Neutrophil (primary cell): ENCODE results near the gene TAF8.

Source experiments
- H3K27ac ChIP-seq: fragments of 200-600 bp; sonication (generic); 2 replicates; pipeline ENCODE4 v1.5.1; 2016; ENCODE audit warnings: mild to moderate bottlenecking, moderate library complexity
- H3K27me3 ChIP-seq: fragments of 200-600 bp; sonication (generic); 2 replicates; pipeline ENCODE4 v1.6.0; 2016; ENCODE audit warnings: mild to moderate bottlenecking
- H3K36me3 ChIP-seq: fragments of 200-600 bp; sonication (generic); 2 replicates; pipeline ENCODE4 v1.5.1; 2017
- H3K4me1 ChIP-seq, 2 experiments: fragments of 200-600 bp in 1 of 2; sonication (generic) in 1 of 2; 1 replicate in 1 of 2; 2 replicates in 1 of 2; pipeline versions ENCODE4 v1.5.1 to v1.6.1; 2013 to 2016; ENCODE audit warnings: low read depth in 1 of 2, low read length in 1 of 2, mild to moderate bottlenecking in 1 of 2, moderate library complexity in 1 of 2; ENCODE audit not compliant: control insufficient read depth in 1 of 2, insufficient read depth in 1 of 2
- H3K4me3 ChIP-seq, 2 experiments: fragments of 200-600 bp in 1 of 2; sonication (generic) in 1 of 2; 1 replicate in 1 of 2; 2 replicates in 1 of 2; pipeline ENCODE4 v1.5.1; 2013 to 2016; ENCODE audit warnings: low read depth in 1 of 2, low read length in 1 of 2, mild to moderate bottlenecking in 1 of 2, moderate library complexity in 1 of 2
- H3K9me3 ChIP-seq: fragments of 200-600 bp; sonication (generic); 2 replicates; pipeline ENCODE4 v1.5.1; 2016
- CTCF ChIP-seq: fragments of 200-600 bp; sonication (generic); IDR thresholded peaks from 2 replicates; pipeline ENCODE4 v1.5.1; 2016; ENCODE audit warnings: antibody characterized with exemption

TAF8 gene

GRCh38 chr6:42059743-42060142, 9.4 kb downstream of the TAF8 start:
- Histone ChIP-seq H3K36me3 (peaks cover 96% of the 10 kb centered on the region), H3K27ac (no peak overlapping the region), H3K4me3 (no peak overlapping the region)

GRCh38 chr6:42066156-42066675, 15.9 kb downstream of the TAF8 start:
- Histone ChIP-seq H3K27ac (no peak overlapping the region), H3K27me3 (no peaks in the 10 kb centered on the region), H3K9me3 (no peaks in the 10 kb centered on the region), H3K4me1 (no peaks in the 10 kb centered on the region), H3K36me3 (peaks cover 95% of the 10 kb centered on the region), H3K4me3 (no peak overlapping the region)
- TF ChIP-seq CTCF, result no peak

More at GRCh38 chr6:42059743-42060142, 9.4 kb downstream of the TAF8 start:
- no peaks in the 10 kb centered on the region for H3K9me3 ChIP-seq
- H3K27me3 ChIP-seq, result no peaks in the 10 kb centered on the region
- H3K4me1 ChIP-seq, result no peaks in the 10 kb centered on the region
- TF ChIP-seq CTCF, result no peak

- Histone ChIP-seq H3K36me3 (peaks cover 97% of the 10 kb centered on the region), H3K27me3 (no peaks in the 10 kb centered on the region), H3K4me3 (no peak overlapping the region), H3K4me1 (no peaks in the 10 kb centered on the region), H3K27ac (no peak overlapping the region), H3K9me3 (no peaks in the 10 kb centered on the region)
- TF ChIP-seq CTCF, result no peak
Measured at GRCh38 chr6:42068173-42068572, 17.8 kb downstream of the TAF8 start.

GRCh38 chr6:42068872-42069522, 18.7 kb downstream of the TAF8 start:
- Histone ChIP-seq H3K27me3 (no peaks in the 10 kb centered on the region), H3K27ac (no peak overlapping the region), H3K4me3 (no peak overlapping the region), H3K9me3 (no peaks in the 10 kb centered on the region), H3K4me1 (no peaks in the 10 kb centered on the region), H3K36me3 (peaks cover 97% of the 10 kb centered on the region)
- no peak for TF ChIP-seq CTCF

- Histone ChIP-seq H3K4me1 (no peaks in the 10 kb centered on the region), H3K36me3 (peaks cover 98% of the 10 kb centered on the region), H3K9me3 (no peaks in the 10 kb centered on the region), H3K27ac (no peak overlapping the region), H3K27me3 (no peaks in the 10 kb centered on the region), H3K4me3 (no peak overlapping the region)
- TF ChIP-seq CTCF, result no peak
Measured at GRCh38 chr6:42071881-42072583, 21.7 kb downstream of the TAF8 start.
